Loucy (cell line): Measurements from ENCODE around the gene APOBEC3G.

Experiments
- EZH2phosphoT487 ChIP-seq: fragments of 200-600 bp; IDR thresholded peaks from 2 replicates; pipeline ENCODE4 v1.6.1; 2018; ENCODE audit warnings: antibody characterized with exemption, mild to moderate bottlenecking, moderate library complexity, borderline replicate concordance
- TF ChIP-seq, protein P1 (sequence below): fragments of 200-600 bp; sonication (generic); conservative IDR thresholded peaks from 2 replicates; pipeline ENCODE4 v1.5.1; 2014; ENCODE audit warnings: mild to moderate bottlenecking, antibody characterized with exemption, low read length

DNA sequence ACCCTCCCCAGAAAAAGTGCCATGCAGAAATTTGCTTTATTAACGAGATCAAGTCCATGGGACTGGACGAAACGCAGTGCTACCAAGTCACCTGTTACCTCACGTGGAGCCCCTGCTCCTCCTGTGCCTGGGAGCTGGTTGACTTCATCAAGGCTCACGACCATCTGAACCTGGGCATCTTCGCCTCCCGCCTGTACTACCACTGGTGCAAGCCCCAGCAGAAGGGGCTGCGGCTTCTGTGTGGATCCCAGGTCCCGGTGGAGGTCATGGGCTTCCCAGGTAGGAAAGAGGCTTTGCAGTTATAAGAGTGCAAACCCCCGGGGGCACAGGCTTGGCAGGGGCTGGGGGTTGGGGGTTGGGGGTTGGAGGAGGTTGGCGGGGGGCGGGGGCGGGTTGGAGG, 24.2 kb downstream of the APOBEC3G start:
- TF ChIP-seq, protein P1, sequence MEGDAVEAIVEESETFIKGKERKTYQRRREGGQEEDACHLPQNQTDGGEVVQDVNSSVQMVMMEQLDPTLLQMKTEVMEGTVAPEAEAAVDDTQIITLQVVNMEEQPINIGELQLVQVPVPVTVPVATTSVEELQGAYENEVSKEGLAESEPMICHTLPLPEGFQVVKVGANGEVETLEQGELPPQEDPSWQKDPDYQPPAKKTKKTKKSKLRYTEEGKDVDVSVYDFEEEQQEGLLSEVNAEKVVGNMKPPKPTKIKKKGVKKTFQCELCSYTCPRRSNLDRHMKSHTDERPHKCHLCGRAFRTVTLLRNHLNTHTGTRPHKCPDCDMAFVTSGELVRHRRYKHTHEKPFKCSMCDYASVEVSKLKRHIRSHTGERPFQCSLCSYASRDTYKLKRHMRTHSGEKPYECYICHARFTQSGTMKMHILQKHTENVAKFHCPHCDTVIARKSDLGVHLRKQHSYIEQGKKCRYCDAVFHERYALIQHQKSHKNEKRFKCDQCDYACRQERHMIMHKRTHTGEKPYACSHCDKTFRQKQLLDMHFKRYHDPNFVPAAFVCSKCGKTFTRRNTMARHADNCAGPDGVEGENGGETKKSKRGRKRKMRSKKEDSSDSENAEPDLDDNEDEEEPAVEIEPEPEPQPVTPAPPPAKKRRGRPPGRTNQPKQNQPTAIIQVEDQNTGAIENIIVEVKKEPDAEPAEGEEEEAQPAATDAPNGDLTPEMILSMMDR, result no peak
- no peak for TF ChIP-seq EZH2phosphoT487
